ENCODE data around the gene CFAP20DC.

- TF ChIP-seq, protein P1, sequence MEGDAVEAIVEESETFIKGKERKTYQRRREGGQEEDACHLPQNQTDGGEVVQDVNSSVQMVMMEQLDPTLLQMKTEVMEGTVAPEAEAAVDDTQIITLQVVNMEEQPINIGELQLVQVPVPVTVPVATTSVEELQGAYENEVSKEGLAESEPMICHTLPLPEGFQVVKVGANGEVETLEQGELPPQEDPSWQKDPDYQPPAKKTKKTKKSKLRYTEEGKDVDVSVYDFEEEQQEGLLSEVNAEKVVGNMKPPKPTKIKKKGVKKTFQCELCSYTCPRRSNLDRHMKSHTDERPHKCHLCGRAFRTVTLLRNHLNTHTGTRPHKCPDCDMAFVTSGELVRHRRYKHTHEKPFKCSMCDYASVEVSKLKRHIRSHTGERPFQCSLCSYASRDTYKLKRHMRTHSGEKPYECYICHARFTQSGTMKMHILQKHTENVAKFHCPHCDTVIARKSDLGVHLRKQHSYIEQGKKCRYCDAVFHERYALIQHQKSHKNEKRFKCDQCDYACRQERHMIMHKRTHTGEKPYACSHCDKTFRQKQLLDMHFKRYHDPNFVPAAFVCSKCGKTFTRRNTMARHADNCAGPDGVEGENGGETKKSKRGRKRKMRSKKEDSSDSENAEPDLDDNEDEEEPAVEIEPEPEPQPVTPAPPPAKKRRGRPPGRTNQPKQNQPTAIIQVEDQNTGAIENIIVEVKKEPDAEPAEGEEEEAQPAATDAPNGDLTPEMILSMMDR (conservative IDR thresholded peaks at IDR 0.05; ENCODE audit: low read depth in 2 of 2): no peak
- no peak for TF ChIP-seq POLR2AphosphoS5 (IDR thresholded peaks at IDR 0.05; ENCODE audit: low read depth)
- TF ChIP-seq JUNB (IDR thresholded peaks at IDR 0.05; ENCODE audit: unreplicated experiment): no peak
- TF ChIP-seq EZH2phosphoT487 (IDR thresholded peaks at IDR 0.05; ENCODE audit: unreplicated experiment): no peak
- TF ChIP-seq, protein P2, sequence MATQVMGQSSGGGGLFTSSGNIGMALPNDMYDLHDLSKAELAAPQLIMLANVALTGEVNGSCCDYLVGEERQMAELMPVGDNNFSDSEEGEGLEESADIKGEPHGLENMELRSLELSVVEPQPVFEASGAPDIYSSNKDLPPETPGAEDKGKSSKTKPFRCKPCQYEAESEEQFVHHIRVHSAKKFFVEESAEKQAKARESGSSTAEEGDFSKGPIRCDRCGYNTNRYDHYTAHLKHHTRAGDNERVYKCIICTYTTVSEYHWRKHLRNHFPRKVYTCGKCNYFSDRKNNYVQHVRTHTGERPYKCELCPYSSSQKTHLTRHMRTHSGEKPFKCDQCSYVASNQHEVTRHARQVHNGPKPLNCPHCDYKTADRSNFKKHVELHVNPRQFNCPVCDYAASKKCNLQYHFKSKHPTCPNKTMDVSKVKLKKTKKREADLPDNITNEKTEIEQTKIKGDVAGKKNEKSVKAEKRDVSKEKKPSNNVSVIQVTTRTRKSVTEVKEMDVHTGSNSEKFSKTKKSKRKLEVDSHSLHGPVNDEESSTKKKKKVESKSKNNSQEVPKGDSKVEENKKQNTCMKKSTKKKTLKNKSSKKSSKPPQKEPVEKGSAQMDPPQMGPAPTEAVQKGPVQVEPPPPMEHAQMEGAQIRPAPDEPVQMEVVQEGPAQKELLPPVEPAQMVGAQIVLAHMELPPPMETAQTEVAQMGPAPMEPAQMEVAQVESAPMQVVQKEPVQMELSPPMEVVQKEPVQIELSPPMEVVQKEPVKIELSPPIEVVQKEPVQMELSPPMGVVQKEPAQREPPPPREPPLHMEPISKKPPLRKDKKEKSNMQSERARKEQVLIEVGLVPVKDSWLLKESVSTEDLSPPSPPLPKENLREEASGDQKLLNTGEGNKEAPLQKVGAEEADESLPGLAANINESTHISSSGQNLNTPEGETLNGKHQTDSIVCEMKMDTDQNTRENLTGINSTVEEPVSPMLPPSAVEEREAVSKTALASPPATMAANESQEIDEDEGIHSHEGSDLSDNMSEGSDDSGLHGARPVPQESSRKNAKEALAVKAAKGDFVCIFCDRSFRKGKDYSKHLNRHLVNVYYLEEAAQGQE (IDR thresholded peaks at IDR 0.05; ENCODE audit: unreplicated experiment): no peak
- no peak for TF ChIP-seq EZH2 (IDR thresholded peaks at IDR 0.05; ENCODE audit: low read depth, unreplicated experiment)
- TF ChIP-seq CREB1 (CRISPR knock-in tag; IDR thresholded peaks at IDR 0.05; ENCODE audit: low read depth): no peak
- TF ChIP-seq, protein P3, sequence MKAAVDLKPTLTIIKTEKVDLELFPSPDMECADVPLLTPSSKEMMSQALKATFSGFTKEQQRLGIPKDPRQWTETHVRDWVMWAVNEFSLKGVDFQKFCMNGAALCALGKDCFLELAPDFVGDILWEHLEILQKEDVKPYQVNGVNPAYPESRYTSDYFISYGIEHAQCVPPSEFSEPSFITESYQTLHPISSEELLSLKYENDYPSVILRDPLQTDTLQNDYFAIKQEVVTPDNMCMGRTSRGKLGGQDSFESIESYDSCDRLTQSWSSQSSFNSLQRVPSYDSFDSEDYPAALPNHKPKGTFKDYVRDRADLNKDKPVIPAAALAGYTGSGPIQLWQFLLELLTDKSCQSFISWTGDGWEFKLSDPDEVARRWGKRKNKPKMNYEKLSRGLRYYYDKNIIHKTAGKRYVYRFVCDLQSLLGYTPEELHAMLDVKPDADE (IDR thresholded peaks at IDR 0.05): no peak
These were observed 14.9 kb upstream of the CFAP20DC start for GRCh38 chr3:59064728-59065127.
